ENCODE data around the gene ZNHIT1. TPM values are rescaled to one million over a fixed set of nuclear protein-coding genes. Genes with fewer than 3 reads are reported as not detected.

ZNHIT1 gene
- total and polyA plus RNA-seq, 2 donors (not counting 3 experiments of a cell fraction or from before 2014, with no cell fraction given), result 74.1 to 89.9 TPM

GRCh38 chr7:101212014-101212413 lies 6.0 kb upstream of the ZNHIT1 start:
- intact Hi-C loops (cut with micrococcal nuclease) (no loop called here), dilution Hi-C loops (cut with MboI; ENCODE audit: extremely low pct_ligation_motif_present, low sequenced_read_pairs) (no loop called here)
- peaks cover 14 to 38% of the 10 kb centered on the region in 2 experiments for H3K36me3 ChIP-seq (ENCODE audit: control insufficient read depth in 2 of 2, extremely low read depth in 1 of 2, insufficient read depth in 2 of 2, low read length in 2 of 2)
- H3K79me2 ChIP-seq (ENCODE audit: control insufficient read depth, insufficient read depth, low read length), result peaks cover 21% of the 10 kb centered on the region
- peaks cover 6% of the 10 kb centered on the region for H3K4me1 ChIP-seq (ENCODE audit: control insufficient read depth, extremely low read depth, insufficient read depth, low read length)
- no peak overlapping the region for H3K4me2 ChIP-seq (ENCODE audit: insufficient read depth, low read length)
- TF ChIP-seq MYC (IDR thresholded peaks at IDR 0.05; ENCODE audit: low read depth, low read length) (no peak), FOS (IDR thresholded peaks at IDR 0.05; ENCODE audit: borderline replicate concordance, insufficient read depth, low read length) (no peak), POLR2AphosphoS5 (IDR thresholded peaks at IDR 0.05; ENCODE audit: insufficient read depth, low read depth, low read length) (no peak), JUN (IDR thresholded peaks at IDR 0.05; ENCODE audit: borderline replicate concordance, insufficient read depth, insufficient read length, low read depth) (no peak), POLR2A (IDR thresholded peaks at IDR 0.05; ENCODE audit: low read depth, low read length) (no peak), GATA2 (IDR thresholded peaks at IDR 0.05; ENCODE audit: insufficient read depth, insufficient read length, low read depth, low read length) (no peak), EZH2 (IDR thresholded peaks at IDR 0.05; ENCODE audit: borderline replicate concordance, low read depth, low read length, severe bottlenecking) (no peak), MAX (IDR thresholded peaks at IDR 0.05; ENCODE audit: insufficient read depth, insufficient read length) (no peak)
- TF ChIP-seq, protein P1, sequence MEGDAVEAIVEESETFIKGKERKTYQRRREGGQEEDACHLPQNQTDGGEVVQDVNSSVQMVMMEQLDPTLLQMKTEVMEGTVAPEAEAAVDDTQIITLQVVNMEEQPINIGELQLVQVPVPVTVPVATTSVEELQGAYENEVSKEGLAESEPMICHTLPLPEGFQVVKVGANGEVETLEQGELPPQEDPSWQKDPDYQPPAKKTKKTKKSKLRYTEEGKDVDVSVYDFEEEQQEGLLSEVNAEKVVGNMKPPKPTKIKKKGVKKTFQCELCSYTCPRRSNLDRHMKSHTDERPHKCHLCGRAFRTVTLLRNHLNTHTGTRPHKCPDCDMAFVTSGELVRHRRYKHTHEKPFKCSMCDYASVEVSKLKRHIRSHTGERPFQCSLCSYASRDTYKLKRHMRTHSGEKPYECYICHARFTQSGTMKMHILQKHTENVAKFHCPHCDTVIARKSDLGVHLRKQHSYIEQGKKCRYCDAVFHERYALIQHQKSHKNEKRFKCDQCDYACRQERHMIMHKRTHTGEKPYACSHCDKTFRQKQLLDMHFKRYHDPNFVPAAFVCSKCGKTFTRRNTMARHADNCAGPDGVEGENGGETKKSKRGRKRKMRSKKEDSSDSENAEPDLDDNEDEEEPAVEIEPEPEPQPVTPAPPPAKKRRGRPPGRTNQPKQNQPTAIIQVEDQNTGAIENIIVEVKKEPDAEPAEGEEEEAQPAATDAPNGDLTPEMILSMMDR (IDR thresholded peaks at IDR 0.05; ENCODE audit: extremely low read depth in 1 of 2, insufficient read depth in 1 of 2, low read depth in 1 of 2, low read length in 2 of 2), result no peak
- POLR2A ChIA-PET, result no interaction called here
- H4K20me1 ChIP-seq (replicated peaks; ENCODE audit: control insufficient read depth, extremely low read depth, insufficient read depth, low read length), result no peaks in the 10 kb centered on the region
- H3K27me3 ChIP-seq (ENCODE audit: control insufficient read depth in 2 of 2, insufficient read depth in 2 of 2, low read length in 2 of 2), result no peaks in the 10 kb centered on the region
- no peak overlapping the region for H3K9ac ChIP-seq (replicated peaks; ENCODE audit: extremely low read depth, insufficient read depth, low read length)
- CTCF ChIA-PET, result no interaction called here
- no peaks in the 10 kb centered on the region for H3K9me1 ChIP-seq (replicated peaks; ENCODE audit: control insufficient read depth, extremely low read depth, insufficient read depth, low read length)
- FAIRE-seq (no peak), DNase-seq (ENCODE audit: low read depth, low spot score) (no peak)
- BruUV-seq (replicated peaks), result no TSS peak
- no peak overlapping the region for H2AFZ ChIP-seq (ENCODE audit: low read depth, low read length)
- no peak overlapping the region for H3K4me3 ChIP-seq (replicated peaks in 1 of 3; ENCODE audit: insufficient read depth in 1 of 3, low read depth in 1 of 3, low read length in 3 of 3)
- H3K9me3 ChIP-seq (replicated peaks; ENCODE audit: control insufficient read depth, insufficient read depth, low read length), result no peaks in the 10 kb centered on the region
- H3K27ac ChIP-seq (ENCODE audit: insufficient read depth, low read depth, low read length), result no peak overlapping the region
